Measurements from ENCODE around the gene FHIP1B. TPM values are rescaled to one million over a fixed set of nuclear protein-coding genes. Genes with fewer than 3 reads are reported as not detected.

FHIP1B gene
- total RNA-seq, 1 donor from 2014 or later = 49.5 TPM

GRCh38 chr11:6240139-6240538 lies 5.7 kb upstream of the FHIP1B start:
- no peak for DNase-seq (ENCODE audit: low spot score)

- no peak for DNase-seq (ENCODE audit: low spot score)
Measured at GRCh38 chr11:6238902-6239301, 4.5 kb upstream of the FHIP1B start, which contains the start of gene CNGA4. Gene CNGA4, plus strand, starts transcription at chr11:6239089. Its CDS starts 118 bp downstream, at chr11:6239207.

- DNase-seq (ENCODE audit: low spot score) = no peak
Measured at GRCh38 chr11:6237761-6238302, 3.4 kb upstream of the FHIP1B start.

GRCh38 chr11:6237266-6237665 lies 2.8 kb upstream of the FHIP1B start:
- no peak for DNase-seq (ENCODE audit: low spot score)

- DNase-seq (ENCODE audit: low spot score) = no peak
Measured at GRCh38 chr11:6233984-6234386, 451 bp downstream of the FHIP1B start.

GRCh38 chr11:6232899-6233298 lies 1.5 kb downstream of the FHIP1B start:
- no peak for DNase-seq (ENCODE audit: low spot score)

GRCh38 chr11:6229911-6230310 lies 4.5 kb downstream of the FHIP1B start:
- no peak for DNase-seq (ENCODE audit: low spot score)

GRCh38 chr11:6228520-6228919 lies 5.9 kb downstream of the FHIP1B start:
- no peak for DNase-seq (ENCODE audit: low spot score)

- no peak for DNase-seq (ENCODE audit: low spot score)
Measured at GRCh38 chr11:6225896-6226295, 8.5 kb downstream of the FHIP1B start.

- no peak for DNase-seq (ENCODE audit: low spot score)
Measured at GRCh38 chr11:6225024-6225423, 9.4 kb downstream of the FHIP1B start.

- DNase-seq (ENCODE audit: low spot score) = no peak
Measured at GRCh38 chr11:6224421-6224820, 10.0 kb downstream of the FHIP1B start.

- DNase-seq (ENCODE audit: low spot score) = no peak
Measured at GRCh38 chr11:6223854-6224253, 10.6 kb downstream of the FHIP1B start.

GRCh38 chr11:6219359-6219758 lies 15.1 kb downstream of the FHIP1B start:
- no peak for DNase-seq (ENCODE audit: low spot score)

- no peak for DNase-seq (ENCODE audit: low spot score)
Measured at GRCh38 chr11:6217722-6218121, 16.7 kb downstream of the FHIP1B start.

GRCh38 chr11:6216501-6216900 lies 17.9 kb downstream of the FHIP1B start:
- DNase-seq (ENCODE audit: low spot score) = no peak

GRCh38 chr11:6214530-6214929 lies 19.9 kb downstream of the FHIP1B start:
- no peak for DNase-seq (ENCODE audit: low spot score)

GRCh38 chr11:6210274-6210955 lies 24.0 kb downstream of the FHIP1B start:
- DNase-seq (ENCODE audit: low spot score) = no peak

- no peak for DNase-seq (ENCODE audit: low spot score)
Measured at GRCh38 chr11:6209801-6210200, 24.6 kb downstream of the FHIP1B start.

GRCh38 chr11:6206456-6207180 lies 27.8 kb downstream of the FHIP1B start:
- DNase-seq (ENCODE audit: low spot score) = no peak

- DNase-seq (ENCODE audit: low spot score) = no peak
Measured at GRCh38 chr11:6205366-6205765, 29.1 kb downstream of the FHIP1B start, which contains the start of gene C11orf42. Gene C11orf42, plus strand, starts transcription at chr11:6205557. Its CDS starts 59 bp downstream, at chr11:6205616.

- no peak for DNase-seq (ENCODE audit: low spot score)
Measured at GRCh38 chr11:6204706-6205105, 29.7 kb downstream of the FHIP1B start.

- DNase-seq (ENCODE audit: low spot score) = no peak
Measured at GRCh38 chr11:6203327-6203726, 31.1 kb downstream of the FHIP1B start.

- no peak for DNase-seq (ENCODE audit: low spot score)
Measured at GRCh38 chr11:6202041-6202440, 32.4 kb downstream of the FHIP1B start.
